SU-DHL-6 (cell line): ENCODE data around the gene PCDHGB3.

Experiments
- H2AFZ ChIP-seq: fragments of 200-600 bp; sonication (generic); 2 replicates; pipeline ENCODE4 v1.6.1; 2014; ENCODE audit warnings: low read depth, mild to moderate bottlenecking, moderate library complexity, mixed read lengths, antibody characterized with exemption, low read length; ENCODE audit not compliant: severe bottlenecking
- H3F3A ChIP-seq: fragments of 200-600 bp; shearing (Covaris generic); 2 replicates; pipeline ENCODE4 v1.6.0; 2016; ENCODE audit warnings: antibody characterized with exemption, mild to moderate bottlenecking; ENCODE audit not compliant: insufficient read depth
- H3K27ac ChIP-seq: fragments of 200-600 bp; sonication (generic); 2 replicates; pipeline ENCODE4 v1.5.1; 2016; ENCODE audit warnings: low read depth, mild to moderate bottlenecking, low read length, moderate library complexity, mixed read lengths
- H3K27me3 ChIP-seq: fragments of 200-600 bp; sonication (generic), shearing (Covaris generic); 2 replicates; pipeline ENCODE4 v1.6.0; 2014; ENCODE audit warnings: mild to moderate bottlenecking, low read length
- H3K36me3 ChIP-seq: fragments of 200-600 bp; sonication (generic); 2 replicates; pipeline ENCODE4 v1.6.1; 2014; ENCODE audit warnings: mild to moderate bottlenecking, low read length, mixed read lengths
- H3K4me2 ChIP-seq: fragments of 300-600, 200-600 bp; shearing (Covaris generic), sonication (generic); 2 replicates; pipeline ENCODE4 v1.6.0; 2014; ENCODE audit warnings: low read length, low read depth, mild to moderate bottlenecking; ENCODE audit not compliant: poor library complexity, severe bottlenecking
- H3K4me3 ChIP-seq: fragments of 200-600 bp; sonication (generic); 2 replicates; pipeline ENCODE4 v1.5.1; 2014; ENCODE audit warnings: antibody characterized with exemption, low read length, mild to moderate bottlenecking, mixed read lengths; ENCODE audit not compliant: insufficient read depth, poor library complexity, severe bottlenecking
- H3K79me2 ChIP-seq: fragments of 200-600 bp; sonication (generic); 2 replicates; pipeline ENCODE4 v1.6.1; 2014; ENCODE audit warnings: mild to moderate bottlenecking, low read length, moderate library complexity; ENCODE audit not compliant: insufficient read depth
- H3K9ac ChIP-seq: fragments of 200-600 bp; sonication (generic); 2 replicates; pipeline ENCODE4 v1.7.0; 2014; ENCODE audit warnings: mild to moderate bottlenecking, low read length
- H3K9me2 ChIP-seq: fragments of 200-600 bp; sonication (generic); replicated peaks from 2 replicates; pipeline ENCODE4 v1.6.1; 2014; ENCODE audit warnings: low read length; ENCODE audit not compliant: insufficient read depth
- H3K9me3 ChIP-seq: fragments of 200-600 bp; sonication (generic); 2 replicates; pipeline ENCODE4 v1.6.1; 2014; ENCODE audit warnings: low read length, mixed read lengths; ENCODE audit not compliant: insufficient read depth
- H4K20me1 ChIP-seq: fragments of 200-600 bp; sonication (generic); 2 replicates; pipeline ENCODE4 v1.6.1; 2014; ENCODE audit warnings: low read depth, mild to moderate bottlenecking, antibody characterized with exemption, low read length, moderate library complexity, mixed read lengths
- EZH2phosphoT487 ChIP-seq: fragments of 200-600 bp; sonication (generic), shearing (Covaris generic); conservative IDR thresholded peaks from 2 replicates; pipeline ENCODE4 v1.6.1; 2018; ENCODE audit warnings: mild to moderate bottlenecking, antibody characterized with exemption, low read length, moderate library complexity, mixed read lengths
- TF ChIP-seq, protein P1 (sequence below): fragments of 200-600 bp; sonication (generic); IDR thresholded peaks from one replicate; pipeline ENCODE4 v1.5.1; 2017; ENCODE audit warnings: antibody characterized with exemption, mild to moderate bottlenecking, low read length, moderate library complexity; ENCODE audit not compliant: insufficient read depth, poor library complexity, severe bottlenecking

Gene PCDHGB3

GRCh38 chr5:141421489-141421855, 51.4 kb downstream of the PCDHGB3 start:
- no peak overlapping the region for H3K9ac ChIP-seq
- H3K27ac ChIP-seq, result no peak overlapping the region
- no peak overlapping the region for H3K4me2 ChIP-seq
- no peak overlapping the region for H2AFZ ChIP-seq
- H3K27me3 ChIP-seq, result no peaks in the 10 kb centered on the region
- H3K9me3 ChIP-seq, result peaks cover 12% of the 10 kb centered on the region; the same call in 1 of the 2 replicates
- no peaks in the 10 kb centered on the region for H3K9me2 ChIP-seq
- TF ChIP-seq, protein P1, sequence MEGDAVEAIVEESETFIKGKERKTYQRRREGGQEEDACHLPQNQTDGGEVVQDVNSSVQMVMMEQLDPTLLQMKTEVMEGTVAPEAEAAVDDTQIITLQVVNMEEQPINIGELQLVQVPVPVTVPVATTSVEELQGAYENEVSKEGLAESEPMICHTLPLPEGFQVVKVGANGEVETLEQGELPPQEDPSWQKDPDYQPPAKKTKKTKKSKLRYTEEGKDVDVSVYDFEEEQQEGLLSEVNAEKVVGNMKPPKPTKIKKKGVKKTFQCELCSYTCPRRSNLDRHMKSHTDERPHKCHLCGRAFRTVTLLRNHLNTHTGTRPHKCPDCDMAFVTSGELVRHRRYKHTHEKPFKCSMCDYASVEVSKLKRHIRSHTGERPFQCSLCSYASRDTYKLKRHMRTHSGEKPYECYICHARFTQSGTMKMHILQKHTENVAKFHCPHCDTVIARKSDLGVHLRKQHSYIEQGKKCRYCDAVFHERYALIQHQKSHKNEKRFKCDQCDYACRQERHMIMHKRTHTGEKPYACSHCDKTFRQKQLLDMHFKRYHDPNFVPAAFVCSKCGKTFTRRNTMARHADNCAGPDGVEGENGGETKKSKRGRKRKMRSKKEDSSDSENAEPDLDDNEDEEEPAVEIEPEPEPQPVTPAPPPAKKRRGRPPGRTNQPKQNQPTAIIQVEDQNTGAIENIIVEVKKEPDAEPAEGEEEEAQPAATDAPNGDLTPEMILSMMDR, result no peak
- TF ChIP-seq EZH2phosphoT487, result no peak
- no peak overlapping the region for H3K4me3 ChIP-seq
- no peaks in the 10 kb centered on the region for H3K79me2 ChIP-seq
- no peaks in the 10 kb centered on the region for H3F3A ChIP-seq
- H3K36me3 ChIP-seq, result 0 out of 2 replicates have a peak, but pooled peaks cover 2% of the 10 kb centered on the region
- no peaks in the 10 kb centered on the region for H4K20me1 ChIP-seq
